Measurements from ENCODE around the gene FSTL1. TPM values are rescaled to one million over a fixed set of nuclear protein-coding genes. Genes with fewer than 3 reads are reported as not detected.

Gene FSTL1
- total RNA-seq, 1 experiment from 2014 or later, result 1.4 TPM

- no peaks in the 10 kb centered on the region for H3K27me3 Mint-ChIP-seq (ENCODE audit: insufficient read depth, unreplicated experiment)
- no peak overlapping the region for H3K27ac Mint-ChIP-seq (ENCODE audit: unreplicated experiment)
- no peak for DNase-seq
- no peaks in the 10 kb centered on the region for H3K9me3 Mint-ChIP-seq (ENCODE audit: unreplicated experiment)
- no peak overlapping the region for H3K4me3 Mint-ChIP-seq (ENCODE audit: unreplicated experiment)
- no peaks in the 10 kb centered on the region for H3K4me1 ChIP-seq
- H3K4me3 ChIP-seq (ENCODE audit: low read depth, low read length), result no peak overlapping the region
- BruUV-seq (replicated peaks), result no TSS peak
- TF ChIP-seq CTCF (IDR thresholded peaks at IDR 0.05; ENCODE audit: insufficient read depth in 1 of 2, low read depth in 1 of 2, low read length in 1 of 2, severe bottlenecking in 1 of 2, unreplicated experiment in 1 of 2), result no peak
- H3K36me3 Mint-ChIP-seq (ENCODE audit: insufficient read depth, unreplicated experiment), result no peaks in the 10 kb centered on the region
- ChIA-PET CTCF (interaction anchor here (1.0 kb wide), 1 partner anchor 113 kb away, joined by 3 read pairs; no protein-coding TSS in a partner anchor), POLR2A (no interaction called here)
- H3K36me3 ChIP-seq (ENCODE audit: control insufficient read depth, insufficient read depth, low read length), result no peaks in the 10 kb centered on the region
- no peaks in the 10 kb centered on the region; the same call in 1 of the 2 replicates for H3K27me3 ChIP-seq (replicated peaks; ENCODE audit: control insufficient read depth, insufficient read depth, low read length)
- no peaks in the 10 kb centered on the region for H3K9me3 ChIP-seq
- intact Hi-C loops (cut with micrococcal nuclease; ENCODE audit: unreplicated experiment), result no loop called here
- no peaks in the 10 kb centered on the region for H3K4me1 Mint-ChIP-seq (ENCODE audit: low read depth, unreplicated experiment)
Measured at GRCh38 chr3:120357807-120358206, 93.0 kb downstream of the FSTL1 start.

DNA sequence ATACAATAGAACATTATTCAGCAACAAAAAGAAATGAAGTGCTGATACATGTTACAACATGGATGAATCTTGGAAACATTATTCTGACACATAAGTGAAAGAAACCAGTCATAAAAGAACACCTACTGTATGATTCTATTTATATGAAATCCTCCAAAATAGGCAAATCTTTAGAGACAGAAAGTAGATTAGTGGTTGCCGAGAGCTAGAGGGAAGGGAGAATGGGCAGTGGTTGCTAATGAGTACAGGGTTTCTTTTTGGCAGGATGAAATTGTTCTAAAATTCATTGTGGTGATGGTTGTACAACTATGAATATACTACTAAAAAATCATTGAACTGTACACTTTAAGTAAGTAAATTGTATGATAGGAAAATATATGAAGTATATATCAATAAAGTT, 95.3 kb downstream of the FSTL1 start:
- H3K4me3 ChIP-seq (ENCODE audit: low read depth, low read length), result no peak overlapping the region
- ChIA-PET POLR2A (no interaction called here), CTCF (no interaction called here)
- no peaks in the 10 kb centered on the region for H3K4me1 ChIP-seq
- BruUV-seq (replicated peaks), result no TSS peak
- H3K9me3 ChIP-seq, result no peaks in the 10 kb centered on the region
- no peak for TF ChIP-seq CTCF (IDR thresholded peaks at IDR 0.05; ENCODE audit: insufficient read depth in 1 of 2, low read depth in 1 of 2, low read length in 1 of 2, severe bottlenecking in 1 of 2, unreplicated experiment in 1 of 2)
- Mint-ChIP-seq H3K27ac (ENCODE audit: unreplicated experiment) (no peak overlapping the region), H3K4me1 (ENCODE audit: low read depth, unreplicated experiment) (no peaks in the 10 kb centered on the region), H3K9me3 (ENCODE audit: unreplicated experiment) (no peaks in the 10 kb centered on the region), H3K27me3 (ENCODE audit: insufficient read depth, unreplicated experiment) (no peaks in the 10 kb centered on the region), H3K36me3 (ENCODE audit: insufficient read depth, unreplicated experiment) (no peaks in the 10 kb centered on the region), H3K4me3 (ENCODE audit: unreplicated experiment) (no peak overlapping the region)
- no peak for DNase-seq
- no peaks in the 10 kb centered on the region for H3K36me3 ChIP-seq (ENCODE audit: control insufficient read depth, insufficient read depth, low read length)
- H3K27me3 ChIP-seq (replicated peaks; ENCODE audit: control insufficient read depth, insufficient read depth, low read length), result no peaks in the 10 kb centered on the region; the same call in 1 of the 2 replicates
- intact Hi-C loops (cut with micrococcal nuclease; ENCODE audit: unreplicated experiment), result no loop called here

DNA sequence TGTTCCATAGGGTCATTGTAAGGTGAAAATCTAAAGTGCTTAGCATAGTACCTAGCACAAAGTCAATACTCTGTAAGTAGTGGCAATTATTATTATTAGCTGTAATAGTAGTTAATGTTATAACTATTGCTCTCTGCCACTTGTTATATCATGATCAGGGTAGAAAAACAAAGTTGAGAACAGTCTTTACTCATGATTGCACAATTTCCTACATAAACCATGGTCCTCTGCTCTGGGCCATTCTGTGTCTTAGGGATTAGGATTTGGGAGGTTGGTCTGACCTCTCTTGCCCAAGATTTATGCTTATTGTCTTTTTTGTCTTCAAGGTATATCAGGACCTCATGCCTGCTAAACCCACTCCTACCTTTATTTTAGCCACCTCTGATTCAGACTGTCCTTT, 97.3 kb downstream of the FSTL1 start:
- H3K4me1 ChIP-seq, result no peaks in the 10 kb centered on the region
- H3K36me3 ChIP-seq (ENCODE audit: control insufficient read depth, insufficient read depth, low read length), result no peaks in the 10 kb centered on the region
- no peaks in the 10 kb centered on the region; the same call in 1 of the 2 replicates for H3K27me3 ChIP-seq (replicated peaks; ENCODE audit: control insufficient read depth, insufficient read depth, low read length)
- POLR2A ChIA-PET, result no interaction called here
- BruUV-seq (replicated peaks), result no TSS peak
- Mint-ChIP-seq H3K9me3 (ENCODE audit: unreplicated experiment) (no peaks in the 10 kb centered on the region), H3K4me3 (ENCODE audit: unreplicated experiment) (no peak overlapping the region), H3K4me1 (ENCODE audit: low read depth, unreplicated experiment) (no peaks in the 10 kb centered on the region), H3K36me3 (ENCODE audit: insufficient read depth, unreplicated experiment) (no peaks in the 10 kb centered on the region), H3K27me3 (ENCODE audit: insufficient read depth, unreplicated experiment) (no peaks in the 10 kb centered on the region), H3K27ac (ENCODE audit: unreplicated experiment) (no peak overlapping the region)
- intact Hi-C loops (cut with micrococcal nuclease; ENCODE audit: unreplicated experiment), result no loop called here
- DNase-seq, result no peak
- no peak overlapping the region for H3K4me3 ChIP-seq (ENCODE audit: low read depth, low read length)
- no peaks in the 10 kb centered on the region for H3K9me3 ChIP-seq
- TF ChIP-seq CTCF (IDR thresholded peaks at IDR 0.05; ENCODE audit: insufficient read depth in 1 of 2, low read depth in 1 of 2, low read length in 1 of 2, severe bottlenecking in 1 of 2, unreplicated experiment in 1 of 2), result no peak
- CTCF ChIA-PET, result no interaction called here

Measured in Caco-2 (cell line).